ENCODE results near the gene CLSTN2.

DNA sequence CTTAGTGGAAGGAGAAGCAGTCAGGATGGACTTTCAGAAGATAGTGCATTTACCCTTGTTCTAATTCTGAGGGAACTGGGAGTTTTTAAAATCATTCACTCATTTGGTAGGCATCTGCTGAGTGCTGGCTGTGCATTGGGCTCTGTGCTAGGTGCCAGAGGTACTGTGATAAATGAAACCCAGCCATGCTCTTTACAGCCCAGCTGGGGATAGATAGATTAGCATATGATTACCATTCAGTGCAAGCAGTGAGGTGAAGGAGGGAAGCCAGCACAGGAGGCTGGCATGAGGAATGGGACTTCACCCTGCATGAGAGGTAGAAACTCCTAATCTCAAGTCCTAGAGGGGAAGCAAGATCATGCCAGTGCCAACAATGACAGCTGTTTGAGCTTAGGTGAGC is 381.0 kb downstream of the CLSTN2 start:
- no peak for TF ChIP-seq PAX5 (IDR thresholded peaks at IDR 0.05; ENCODE audit: insufficient read depth, low read length, severe bottlenecking)
- no peak for TF ChIP-seq POLR2AphosphoS5 (IDR thresholded peaks at IDR 0.05; ENCODE audit: low read depth, low read length)
